Esophagus muscularis mucosa (tissue), 2 donors: ENCODE data around the gene LDLRAD3.

Experiments used
- POLR2A ChIP-seq: fragments of 450-650 bp; IDR thresholded peaks from one replicate; pipeline ENCODE4 v1.6.1; 2017; ENCODE audit warnings: antibody characterized with exemption, moderate library complexity, mild to moderate bottlenecking, low read depth
- POLR2AphosphoS5 ChIP-seq, 2 donors: sonication (generic); formaldehyde crosslinking; IDR thresholded peaks; one replicate each; pipeline ENCODE4 v1.6.1; 2017; ENCODE audit warnings: antibody characterized with exemption in 2 of 2

DNA sequence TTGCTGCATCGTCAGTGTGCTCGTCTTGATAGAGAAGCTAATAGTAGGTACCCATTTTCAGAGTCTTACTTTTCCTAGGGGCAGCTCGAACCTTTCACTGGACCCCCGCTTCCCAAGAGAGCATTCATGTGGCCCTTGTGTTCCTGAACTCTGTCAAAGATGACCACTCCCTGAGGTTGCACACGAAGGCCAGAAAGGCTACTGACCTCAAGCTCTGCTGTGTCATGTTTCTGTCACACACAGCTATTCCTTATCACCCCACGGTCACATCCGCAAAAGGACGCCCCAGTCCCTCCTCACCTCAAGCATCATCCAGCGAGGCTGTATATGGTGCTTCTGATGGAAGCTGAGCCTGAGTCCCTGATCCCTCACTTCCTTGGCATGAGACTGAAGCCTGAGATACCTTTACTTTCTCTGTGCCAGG, 171.5 kb downstream of the LDLRAD3 start:
- TF ChIP-seq POLR2A, result no peak
- TF ChIP-seq POLR2AphosphoS5 (IDR thresholded peaks at IDR 0.05), result no peak
